GM19463 (cell line): ENCODE measurements around the gene RAB3IP.

ENCODE experiments used
- ATAC-seq: cut with Tn5 transposase; IDR thresholded peaks from one replicate; pipeline ENCODE4 v1.9.1; 2021; ENCODE audit warnings: mild to moderate bottlenecking, moderate library complexity; ENCODE audit not compliant: unreplicated experiment

RAB3IP gene

DNA sequence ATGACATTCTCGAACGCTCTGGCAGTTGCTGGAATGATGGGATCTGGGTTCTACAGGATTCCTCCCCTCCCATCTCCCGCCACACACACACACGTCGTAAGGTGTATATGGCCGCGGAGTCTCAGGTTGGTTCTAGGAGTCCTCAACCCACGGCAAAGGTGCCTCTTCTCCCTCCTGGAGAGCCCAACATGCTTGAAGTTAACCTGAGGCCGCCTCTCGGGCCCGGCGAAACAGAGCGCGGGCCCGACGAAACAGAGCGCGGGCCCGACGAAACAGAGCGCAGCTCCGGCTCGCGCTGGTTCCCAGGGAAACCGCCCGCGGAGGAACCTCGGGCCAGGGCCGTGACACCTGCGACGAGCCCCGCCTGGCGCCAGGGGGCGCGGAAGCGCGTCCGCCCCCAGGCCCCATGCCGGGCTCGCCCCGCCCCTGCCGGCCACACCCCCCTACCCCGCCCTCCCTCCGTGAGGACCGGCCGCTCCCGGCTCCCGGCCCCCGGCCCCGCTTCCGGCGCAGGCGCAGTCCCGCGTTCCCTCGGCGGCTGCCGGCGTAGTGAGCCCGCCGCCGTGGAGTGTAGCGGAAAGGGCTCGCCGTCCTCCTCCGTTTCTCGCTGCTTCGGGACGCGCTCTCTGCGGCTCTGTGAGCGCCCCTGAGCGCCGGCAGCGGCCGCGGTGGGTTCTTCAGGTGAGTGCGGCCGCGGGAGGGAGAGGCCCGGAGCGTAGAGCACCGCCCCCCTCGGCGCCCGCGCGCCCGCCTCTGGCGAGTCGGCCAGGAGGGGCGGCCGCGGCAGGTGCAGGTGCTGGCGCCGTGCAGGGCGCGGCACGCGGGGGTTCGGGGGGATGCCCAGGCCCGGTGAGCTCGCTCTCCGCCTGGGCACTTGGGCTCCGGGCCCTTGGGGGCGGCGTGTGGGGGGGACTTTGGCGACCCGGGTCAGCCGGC lies at the start of gene RAB3IP:
Gene RAB3IP (plus strand): TSS at position 510 of the 936 bp plus-strand sequence. CDS start 16,549 bp downstream, outside the sequence.
- ATAC-seq, result peak; percentile 71

DNA sequence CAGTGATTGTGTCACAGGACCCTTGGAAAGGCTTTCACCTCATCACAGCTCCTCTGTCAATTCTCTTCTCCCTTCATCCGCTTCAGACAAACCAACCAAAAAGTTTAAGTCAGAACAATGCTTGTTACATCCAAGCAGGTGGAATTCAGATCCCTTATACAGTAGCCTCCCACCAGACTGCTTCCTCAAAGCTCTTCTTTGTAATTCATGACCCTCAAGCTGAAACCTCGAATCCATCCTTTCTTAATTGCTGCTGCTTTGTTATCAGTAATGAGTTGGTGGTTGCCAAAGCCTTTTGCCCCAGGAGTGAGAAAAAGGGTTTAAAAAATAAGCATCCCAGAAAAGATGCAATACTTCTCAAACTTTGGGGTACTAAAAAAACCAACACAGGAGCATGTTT lies 49.0 kb upstream of the RAB3IP start:
- no peak for ATAC-seq

- no peak for ATAC-seq
These were observed 44.5 kb upstream of the RAB3IP start for GRCh38 chr12:69694123-69694522.

DNA sequence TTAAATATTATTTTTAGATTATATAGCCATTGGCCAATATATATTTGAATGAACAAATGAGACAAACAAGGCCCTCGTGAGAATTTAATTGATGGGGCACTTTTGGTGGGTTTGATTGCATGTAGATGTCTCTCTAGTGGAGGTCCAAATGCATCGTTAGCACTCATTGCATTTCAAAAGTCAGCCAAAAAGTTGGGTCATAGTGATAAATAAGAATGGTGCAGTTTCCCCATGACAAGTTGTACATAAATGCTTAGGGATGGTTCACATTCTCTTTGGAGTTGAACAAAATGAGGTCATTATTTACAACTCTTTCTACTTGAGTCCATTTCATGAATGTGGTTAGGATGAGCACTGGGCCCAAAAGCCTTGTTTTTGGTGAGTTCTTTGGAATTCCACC lies 40.6 kb upstream of the RAB3IP start:
- no peak for ATAC-seq

- ATAC-seq, result no peak
These were observed 39.7 kb upstream of the RAB3IP start, which contains the start of gene BEST3 for GRCh38 chr12:69698769-69699540. Gene BEST3 (minus strand): TSS chr12:69699303. CDS start chr12:69697798, 1,505 bp downstream.

DNA sequence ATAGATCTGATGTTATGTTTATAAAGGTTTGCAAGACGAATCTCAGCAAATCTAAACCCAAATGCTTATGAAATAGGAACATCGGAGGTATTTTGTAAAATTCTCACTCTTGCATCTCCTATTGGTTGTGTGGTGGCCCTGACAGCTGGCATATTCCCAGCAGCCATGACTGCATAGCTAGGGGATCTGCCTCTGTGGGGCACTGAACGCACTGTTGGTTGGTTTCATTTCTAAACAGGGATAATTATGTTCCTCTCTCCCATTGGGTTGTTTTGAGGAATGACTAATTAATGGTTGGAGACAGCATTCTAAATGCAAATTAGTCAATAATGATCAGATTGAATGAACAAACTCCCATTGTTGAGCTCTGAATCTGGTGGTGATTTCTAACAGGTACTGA lies 36.8 kb upstream of the RAB3IP start:
- no peak for ATAC-seq

DNA sequence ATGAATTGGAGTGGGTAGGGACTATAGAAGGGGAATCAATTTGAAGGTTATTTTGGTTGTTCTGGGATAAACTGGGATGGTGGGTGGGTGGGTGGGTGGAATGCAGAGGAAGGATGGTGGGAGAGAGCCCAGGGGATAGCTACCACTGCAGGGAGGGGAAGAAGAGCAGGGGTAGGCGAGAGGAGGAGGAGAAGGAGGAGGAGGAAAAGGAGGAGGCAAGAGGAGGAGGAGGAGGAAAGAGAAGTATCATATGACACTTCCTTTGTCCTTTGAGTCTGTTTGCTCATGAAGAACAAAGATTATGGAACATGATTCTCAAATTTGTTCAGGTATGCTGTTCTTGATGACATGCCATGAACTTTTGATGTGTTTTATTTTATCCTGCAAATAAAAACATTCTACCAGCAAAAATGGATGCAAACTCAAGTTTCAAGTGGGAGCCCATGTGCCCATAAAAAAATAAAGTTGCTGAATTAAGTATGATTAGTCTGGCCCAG lies 35.5 kb upstream of the RAB3IP start:
- no peak for ATAC-seq

DNA sequence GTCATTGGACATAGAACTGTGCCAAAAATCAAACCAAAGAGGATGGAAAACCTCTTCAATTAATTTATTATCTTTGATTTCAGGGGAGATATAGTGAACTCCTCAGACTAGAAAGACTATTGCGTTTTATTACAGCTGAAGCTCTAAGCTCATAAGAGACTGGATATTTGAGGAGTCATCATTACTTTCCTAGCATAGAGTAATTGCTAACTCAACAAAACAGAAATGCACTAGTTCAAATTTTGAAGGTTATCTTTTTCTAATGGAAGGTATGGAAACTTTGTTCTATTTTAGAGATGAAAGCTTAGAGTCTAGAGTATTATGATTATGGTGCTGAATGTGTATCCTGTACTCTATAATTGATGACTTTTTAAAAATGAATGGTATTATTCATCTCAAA lies 34.3 kb upstream of the RAB3IP start:
- ATAC-seq, result no peak

DNA sequence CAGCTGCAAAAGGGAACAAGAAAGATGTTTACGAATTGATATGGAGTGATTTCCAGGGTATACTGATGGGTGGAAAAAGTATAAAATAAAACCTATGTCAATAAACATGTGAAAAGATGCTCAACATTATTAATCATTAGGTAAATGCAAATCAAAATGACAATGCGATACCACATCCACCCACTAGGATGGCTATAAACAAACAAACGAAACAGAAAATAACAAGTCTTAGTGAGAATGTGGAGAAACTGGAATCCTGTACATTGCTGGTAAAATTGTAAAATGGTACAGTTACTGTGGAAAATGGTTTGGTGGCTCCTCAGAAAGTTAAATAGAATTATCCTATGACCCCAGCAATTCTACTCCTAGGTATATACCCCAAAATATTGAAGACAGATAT lies 30.0 kb upstream of the RAB3IP start:
- ATAC-seq, result no peak

- no peak for ATAC-seq
These were observed 25.8 kb upstream of the RAB3IP start for GRCh38 chr12:69712826-69713225.

- ATAC-seq, result no peak
These were observed 24.1 kb upstream of the RAB3IP start for GRCh38 chr12:69714542-69714941.

DNA sequence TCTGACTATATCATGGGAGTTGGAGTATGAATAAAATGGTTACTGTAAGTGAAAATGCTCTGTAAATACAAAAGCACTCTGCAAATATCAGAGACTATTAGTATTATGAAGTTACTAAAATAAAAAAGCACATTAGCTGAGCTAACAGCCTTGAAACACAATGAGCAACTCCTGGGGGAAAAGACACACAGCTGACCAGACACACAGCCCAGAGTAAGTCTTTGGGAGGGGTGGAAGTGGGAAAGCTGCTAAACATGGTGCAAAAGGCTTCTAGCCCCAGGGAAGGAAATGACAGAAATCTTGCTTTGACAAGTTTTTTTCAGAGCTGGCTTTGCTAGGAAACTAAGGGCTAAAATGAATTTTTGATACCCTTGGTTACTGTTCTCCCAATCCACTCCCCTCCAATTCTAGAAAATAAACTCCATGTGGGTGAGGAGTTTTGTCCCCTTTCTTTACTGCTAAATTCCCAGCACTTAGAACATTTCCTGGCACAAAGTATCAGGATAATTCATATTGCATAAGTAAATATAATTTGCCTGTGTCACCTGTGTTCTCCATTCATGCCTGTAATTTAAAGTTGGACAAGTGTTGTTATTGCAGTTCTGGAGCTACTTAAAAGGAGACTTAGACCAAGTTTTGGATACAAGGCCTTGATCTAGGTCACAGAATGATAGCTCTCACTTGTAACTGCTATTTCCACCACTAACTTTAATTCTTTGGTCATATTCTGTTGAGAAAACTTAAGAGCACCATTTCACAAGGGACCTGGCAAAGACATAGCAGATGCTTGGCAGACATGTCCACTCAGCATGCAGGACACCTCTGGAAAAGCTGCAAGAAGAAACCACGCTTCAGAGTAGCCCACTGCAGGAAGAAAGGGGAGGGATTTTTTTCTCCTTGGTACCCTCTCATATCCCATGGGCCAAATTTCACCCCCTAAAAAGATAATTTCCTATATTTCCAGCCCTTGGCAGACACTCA lies 19.0 kb upstream of the RAB3IP start:
- ATAC-seq, result no peak

DNA sequence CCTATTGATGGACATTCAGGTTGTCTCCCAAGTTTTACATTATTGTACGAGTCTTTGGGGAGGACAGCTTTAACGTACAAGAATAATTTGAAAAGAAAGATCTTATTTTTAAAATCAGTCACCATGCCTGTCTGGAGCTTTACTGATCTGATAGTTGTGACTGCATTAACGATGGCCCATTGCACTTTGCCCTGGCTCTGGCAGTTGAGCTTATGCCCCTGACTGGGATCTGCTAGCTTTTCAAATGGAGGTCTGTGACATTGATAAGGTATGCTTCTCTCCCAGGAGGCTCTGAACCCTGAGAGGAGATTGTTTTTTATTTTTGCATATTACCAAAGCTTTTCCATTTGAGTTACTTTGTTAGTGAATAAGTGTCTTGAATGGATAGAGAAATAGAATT lies 17.9 kb upstream of the RAB3IP start:
- ATAC-seq, result no peak

- ATAC-seq, result no peak
These were observed 11.7 kb upstream of the RAB3IP start for GRCh38 chr12:69726922-69727321.

GRCh38 chr12:69732088-69732487 lies 6.6 kb upstream of the RAB3IP start:
- ATAC-seq, result no peak

DNA sequence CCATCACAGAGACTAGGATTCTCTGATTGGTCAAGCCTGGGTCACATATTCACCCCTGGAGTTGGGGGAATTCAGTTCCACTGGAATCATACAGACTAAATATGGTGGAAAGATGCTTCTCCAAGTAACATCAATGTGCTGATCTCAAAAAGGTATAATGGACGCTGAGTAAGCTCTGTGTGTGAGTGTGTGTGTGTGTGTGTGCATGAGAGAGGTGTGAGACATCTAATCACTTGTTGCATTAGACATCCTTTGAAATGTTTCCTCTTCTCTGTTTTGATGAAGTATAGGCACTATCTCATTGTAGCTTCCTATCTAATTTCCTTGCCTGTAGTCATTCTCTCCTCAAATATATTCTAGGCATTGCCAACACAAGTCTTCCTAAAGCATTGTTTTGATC lies 5.0 kb upstream of the RAB3IP start:
- ATAC-seq, result no peak

GRCh38 chr12:69739287-69740191 lies 879 bp downstream of the RAB3IP start:
- peak; percentile 37 for ATAC-seq

DNA sequence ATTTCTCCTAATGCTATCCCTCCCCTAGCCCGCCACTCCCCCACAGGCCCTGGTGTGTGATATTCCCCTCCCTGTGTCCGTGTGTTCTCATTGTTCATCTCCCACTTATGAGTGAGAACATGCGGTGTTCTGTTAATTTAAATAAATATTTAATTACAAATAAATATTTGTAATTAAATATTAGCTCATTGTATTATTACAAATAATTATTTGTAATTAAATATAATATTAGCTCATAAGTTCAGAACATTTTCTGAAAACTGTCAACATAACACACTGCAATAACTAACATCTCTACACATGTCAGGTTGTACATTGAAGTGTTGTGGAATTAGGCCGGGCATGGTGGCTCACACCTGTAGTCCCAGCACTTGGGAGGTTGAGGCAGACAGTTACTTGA lies 5.4 kb downstream of the RAB3IP start:
- ATAC-seq, result no peak

DNA sequence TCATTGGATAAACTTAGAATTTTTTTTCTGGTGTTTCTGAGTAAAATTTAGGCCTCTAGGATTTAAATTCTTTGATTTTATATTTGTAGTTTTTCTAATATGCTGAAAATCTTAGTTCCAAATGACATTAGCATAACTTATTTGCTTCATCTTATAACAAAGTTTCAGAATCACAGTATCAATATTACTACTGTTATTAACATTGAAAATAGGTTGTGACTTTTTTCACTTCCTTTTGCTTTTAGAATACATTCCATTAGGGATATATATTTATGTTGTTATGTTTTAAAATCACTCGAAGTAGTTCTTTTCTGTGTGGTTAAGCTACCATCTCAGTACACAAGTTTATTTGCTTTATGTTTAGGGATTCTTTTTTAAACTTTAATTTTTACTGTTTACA lies 12.8 kb downstream of the RAB3IP start:
- ATAC-seq, result no peak
